ENCODE data around the gene SNX11.
"Not testable (repeated sequence)": the region's sequence is repeated elsewhere in the genome, so short reads cannot be mapped to it uniquely, and the experiment has no call there.

GRCh38 chr17:48077152-48077551 is 30.4 kb upstream of the SNX11 start:
- TF ChIP-seq CTCF (IDR thresholded peaks at IDR 0.05; ENCODE audit: low read length); EZH2 (IDR thresholded peaks at IDR 0.05; ENCODE audit: borderline replicate concordance, low read length): not testable (repeated sequence)

Measured in OCI-LY1 (cell line).